Stimulated activated CD8-positive, alpha-beta memory T cell treated with anti-CD3 and anti-CD28 coated beads, Interleukin-4, amount 100 ng/mL, for 24 hours (primary cell): Measurements from ENCODE around the gene PRDX2.
A peak's percentile ranks its signal among the peaks of the same experiment; 100 is the strongest.

Source experiments
- DNase-seq: peaks from one replicate; pipeline ENCODE4 v3.0.0-alpha.2; 2020; ENCODE audit warnings: low read depth

PRDX2 gene

GRCh38 chr19:12792051-12792852 is 9.3 kb downstream of the PRDX2 start:
- DNase-seq: peak; percentile 60

DNA sequence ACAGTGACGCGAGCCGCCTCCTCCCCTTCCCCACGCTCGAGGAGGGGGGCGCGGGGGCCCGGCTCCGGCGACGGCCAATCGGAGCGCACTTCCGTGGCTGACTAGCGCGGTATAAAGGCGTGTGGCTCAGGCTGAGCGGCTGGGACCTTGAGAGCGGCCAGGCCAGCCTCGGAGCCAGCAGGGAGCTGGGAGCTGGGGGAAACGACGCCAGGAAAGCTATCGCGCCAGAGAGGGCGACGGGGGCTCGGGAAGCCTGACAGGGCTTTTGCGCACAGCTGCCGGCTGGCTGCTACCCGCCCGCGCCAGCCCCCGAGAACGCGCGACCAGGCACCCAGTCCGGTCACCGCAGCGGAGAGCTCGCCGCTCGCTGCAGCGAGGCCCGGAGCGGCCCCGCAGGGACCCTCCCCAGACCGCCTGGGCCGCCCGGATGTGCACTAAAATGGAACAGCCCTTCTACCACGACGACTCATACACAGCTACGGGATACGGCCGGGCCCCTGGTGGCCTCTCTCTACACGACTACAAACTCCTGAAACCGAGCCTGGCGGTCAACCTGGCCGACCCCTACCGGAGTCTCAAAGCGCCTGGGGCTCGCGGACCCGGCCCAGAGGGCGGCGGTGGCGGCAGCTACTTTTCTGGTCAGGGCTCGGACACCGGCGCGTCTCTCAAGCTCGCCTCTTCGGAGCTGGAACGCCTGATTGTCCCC is 10.1 kb downstream of the PRDX2 start, which contains the start of gene JUNB:
Gene JUNB (plus strand): TSS at position 142 of the 706 bp plus-strand sequence. CDS start 286 bp downstream, at position 428.
- DNase-seq: peak; percentile 93

DNA sequence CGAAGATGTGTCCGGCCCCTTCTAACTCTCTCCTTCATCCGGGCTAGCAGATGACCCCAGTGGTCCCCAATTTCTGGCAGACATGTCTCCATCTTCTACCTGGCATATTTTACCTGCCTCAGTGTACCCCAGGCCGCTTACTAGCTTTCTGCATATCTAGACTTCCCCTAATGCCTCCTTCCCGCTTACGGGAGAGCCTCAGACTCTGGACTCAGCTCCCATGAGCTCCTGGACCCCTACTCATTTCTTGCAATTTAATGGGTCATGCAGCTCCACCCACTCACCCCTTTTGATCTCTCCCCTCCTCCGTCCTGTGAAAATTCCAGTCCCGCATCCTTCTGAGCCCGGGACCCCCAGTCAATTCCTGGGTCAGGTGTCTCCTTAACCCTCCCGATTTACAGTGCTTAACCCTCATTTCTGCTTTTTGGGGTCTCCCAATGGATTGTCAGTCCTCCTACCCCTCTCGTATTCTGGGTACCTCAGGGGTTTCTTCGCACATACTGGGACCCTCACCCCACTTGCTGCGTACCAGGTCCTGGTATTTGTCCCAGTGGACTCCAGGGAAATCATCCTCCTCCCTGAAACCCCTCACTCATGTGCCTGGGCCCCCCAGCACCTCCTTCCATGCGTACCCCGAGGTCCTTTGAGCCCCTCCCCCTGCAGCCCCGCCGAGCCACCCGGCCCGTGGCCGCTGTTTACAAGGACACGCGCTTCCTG is 10.8 kb downstream of the PRDX2 start:
- DNase-seq: no peak

GRCh38 chr19:12789904-12790619 is 11.5 kb downstream of the PRDX2 start:
- DNase-seq: peak; percentile 94

GRCh38 chr19:12789098-12789903 is 12.3 kb downstream of the PRDX2 start:
- DNase-seq: no peak

- no peak for DNase-seq
These were observed 12.9 kb downstream of the PRDX2 start for GRCh38 chr19:12788682-12789097.

DNA sequence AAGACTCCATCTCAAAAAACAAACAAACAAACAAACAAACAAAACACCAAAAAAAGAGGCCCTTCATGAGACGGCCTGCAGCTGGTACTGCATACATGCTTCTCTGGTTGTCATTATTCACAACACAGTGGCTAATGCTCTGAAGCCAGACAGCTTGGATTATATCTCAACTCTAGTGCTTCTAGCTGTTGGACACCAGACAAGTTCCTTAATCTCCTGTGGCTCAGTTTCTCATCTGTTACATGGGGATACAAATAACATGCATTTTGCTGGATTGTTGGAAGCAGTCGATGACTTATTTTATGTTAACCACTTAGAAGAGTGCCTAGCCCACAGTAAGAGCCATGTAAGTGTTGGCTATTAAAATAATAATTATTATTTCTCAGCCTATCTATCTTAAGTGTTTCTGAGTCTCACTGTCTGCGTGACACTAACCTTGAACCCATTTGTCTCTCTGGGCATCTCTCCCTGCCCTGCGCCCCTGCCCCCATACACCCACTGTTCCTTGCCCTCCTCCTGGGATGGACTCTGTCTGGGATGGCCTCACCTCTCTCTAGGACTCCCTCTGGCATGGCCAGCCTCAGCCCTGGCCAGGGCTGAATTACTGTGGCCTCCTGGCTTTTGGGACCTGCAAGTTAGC is 13.4 kb downstream of the PRDX2 start:
- DNase-seq: no peak

GRCh38 chr19:12787458-12787857 is 14.1 kb downstream of the PRDX2 start:
- DNase-seq: no peak

- no peak for DNase-seq
These were observed 14.6 kb downstream of the PRDX2 start for GRCh38 chr19:12786952-12787351.

GRCh38 chr19:12786141-12786870 is 15.3 kb downstream of the PRDX2 start:
- no peak for DNase-seq

- DNase-seq: no peak
These were observed 16.1 kb downstream of the PRDX2 start for GRCh38 chr19:12785431-12786031.

DNA sequence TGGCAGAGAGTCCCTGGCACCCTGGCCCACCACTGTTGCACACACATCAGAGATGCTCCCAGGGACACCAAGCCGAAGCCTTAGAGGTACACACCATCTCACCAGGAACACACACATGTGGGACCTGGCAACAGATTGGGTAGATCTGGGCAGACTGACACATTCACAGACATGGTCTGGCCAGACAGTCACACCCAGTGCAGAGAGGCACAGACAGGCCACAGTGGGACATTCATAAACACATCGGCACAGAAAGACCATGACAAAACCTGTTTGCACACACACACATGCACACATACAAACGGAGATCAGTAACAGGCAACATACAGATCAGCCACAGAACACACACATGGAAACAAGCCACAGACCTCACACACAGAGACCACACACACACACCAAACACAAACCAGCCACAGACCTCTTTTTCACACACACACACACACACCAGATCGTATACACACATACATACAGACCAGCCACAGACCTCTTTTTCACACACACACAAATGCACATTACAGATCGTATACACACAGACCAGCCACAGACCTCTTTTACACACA is 16.6 kb downstream of the PRDX2 start:
- DNase-seq: no peak

DNA sequence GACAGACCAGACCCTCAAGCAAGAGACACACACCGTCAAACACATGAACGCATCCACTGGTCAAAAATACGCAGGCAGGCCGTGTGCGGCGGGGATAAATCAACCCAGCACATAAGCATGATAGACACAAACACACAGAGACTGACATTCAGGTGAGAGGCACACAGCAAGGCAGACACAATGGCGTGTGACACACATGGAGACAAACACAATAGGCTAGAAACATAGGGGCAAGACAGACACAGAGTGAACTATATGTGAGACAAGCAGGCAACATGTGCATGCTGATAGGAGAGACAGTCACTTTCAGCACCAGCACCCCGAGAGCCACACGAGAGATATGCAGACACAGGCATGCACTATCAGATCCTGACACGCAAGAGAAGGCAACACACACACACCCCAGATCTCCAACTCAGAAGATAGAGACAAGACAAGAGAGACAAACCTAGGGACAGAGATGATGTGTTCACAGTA is 17.2 kb downstream of the PRDX2 start:
- DNase-seq: no peak

- no peak for DNase-seq
These were observed 17.7 kb downstream of the PRDX2 start for GRCh38 chr19:12783849-12784393.

- DNase-seq: peak; percentile 47
These were observed 18.2 kb downstream of the PRDX2 start for GRCh38 chr19:12783291-12783848.

GRCh38 chr19:12782424-12783290 is 18.9 kb downstream of the PRDX2 start:
- peak; percentile 89 for DNase-seq

DNA sequence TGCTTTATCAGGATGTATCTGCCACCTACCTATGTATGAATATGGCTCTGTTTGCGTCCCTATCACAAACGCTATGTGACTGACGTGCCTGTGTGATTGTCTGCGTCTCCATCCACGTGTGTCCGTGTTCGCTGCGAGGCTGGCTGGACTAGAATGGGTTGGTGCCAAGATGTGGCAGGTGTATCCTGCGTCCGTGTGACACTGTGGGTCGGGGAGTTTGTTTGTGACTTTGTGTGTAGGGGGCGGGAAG is 19.5 kb downstream of the PRDX2 start:
- DNase-seq: no peak
